Hematopoietic multipotent progenitor cell treated with erythropoietin and hydrocortisone succinate and interleukin-3 and kit ligand, for 4 days (in vitro differentiated cells): ENCODE data around the gene PMIS2.

Experiments used
- DNase-seq: peaks from one replicate; pipeline ENCODE4 v3.0.0-alpha.2; 2015

Gene PMIS2

GRCh38 chr19:35556846-35557538, 29.0 kb upstream of the PMIS2 start:
- no peak for DNase-seq

DNA sequence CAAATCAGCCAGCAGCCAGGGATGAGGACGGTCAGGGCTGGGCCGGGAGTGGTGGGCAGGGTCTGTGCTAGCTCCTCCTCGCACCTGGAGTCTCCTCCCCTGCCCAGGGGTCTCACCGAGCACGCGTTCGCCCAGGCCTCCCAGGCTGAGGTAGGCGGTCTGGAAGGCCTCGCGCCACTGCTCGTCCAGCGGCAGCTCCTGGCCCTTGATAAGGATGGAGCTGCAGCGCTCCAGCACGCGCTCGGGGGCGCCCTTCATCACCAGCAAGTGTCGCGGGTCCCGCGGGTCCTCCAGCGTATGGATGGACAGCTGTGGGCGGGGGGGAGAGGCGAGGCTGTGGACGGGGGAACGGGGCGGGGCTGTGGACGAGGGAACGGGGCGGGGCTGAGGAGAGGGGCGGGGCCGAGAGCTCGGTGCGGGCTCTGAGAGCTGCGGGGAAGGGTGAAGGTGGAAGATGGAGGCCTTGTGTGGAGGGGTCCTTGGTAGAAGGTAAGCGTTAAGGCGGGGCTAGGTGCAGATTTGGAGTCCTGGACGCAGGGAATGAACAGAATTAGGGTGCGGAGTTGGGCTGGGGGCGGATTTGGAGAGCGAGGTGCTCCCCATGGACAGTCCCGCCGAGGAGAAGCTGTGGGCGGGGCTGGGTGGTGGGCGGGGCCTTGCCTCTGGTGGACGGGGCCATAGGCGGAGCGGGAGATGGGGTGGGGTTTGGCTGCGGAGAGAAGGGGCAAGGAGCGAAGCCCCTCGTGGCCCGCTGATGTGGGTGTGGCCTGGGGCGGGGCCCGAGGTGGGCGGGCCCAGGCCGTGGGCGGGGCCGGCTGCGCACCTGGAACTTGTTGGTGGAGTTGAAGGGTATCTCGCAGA, 28.2 kb upstream of the PMIS2 start:
- DNase-seq = peak; percentile 80

DNA sequence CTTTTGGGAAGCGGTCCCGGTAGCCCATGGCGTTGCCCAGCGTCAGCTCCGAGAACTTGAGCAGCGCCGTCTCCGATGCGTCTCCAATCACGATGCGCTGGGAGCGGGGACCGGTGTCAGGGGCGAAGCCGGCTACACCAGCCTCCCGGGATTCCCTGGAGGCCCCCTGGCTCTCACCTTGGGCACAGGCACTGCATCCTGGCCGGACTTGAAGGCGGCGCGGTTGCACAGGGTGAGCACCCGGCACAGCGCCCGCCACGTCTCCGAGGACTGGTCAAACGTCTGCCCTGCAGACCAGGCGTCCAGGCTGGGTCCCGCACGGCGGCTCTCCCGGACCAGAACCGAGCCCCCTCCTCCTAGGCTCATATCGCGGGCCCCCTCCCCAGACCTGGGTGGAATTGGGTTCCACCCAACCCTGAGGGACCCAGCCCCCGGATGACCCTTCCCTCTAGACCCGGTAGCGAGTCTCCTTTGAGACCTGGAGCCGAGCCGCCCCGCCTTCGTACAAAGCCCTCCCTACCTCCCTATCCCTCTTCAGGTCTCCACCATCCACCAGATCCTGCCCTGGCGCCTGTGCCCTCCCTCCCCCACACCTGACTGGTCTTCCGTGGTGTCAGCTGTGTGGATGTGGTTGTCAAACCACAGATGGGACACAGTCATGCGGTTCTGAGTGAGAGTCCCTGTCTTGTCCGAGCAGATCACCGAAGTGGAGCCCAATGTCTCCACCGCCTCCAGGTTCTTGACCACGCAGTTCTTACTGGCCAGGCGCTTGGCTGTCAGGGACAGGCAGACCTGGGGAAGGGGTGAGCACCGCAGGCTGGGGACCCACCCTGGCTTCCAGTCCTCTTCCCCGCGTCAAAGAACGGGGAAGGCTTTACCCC, 27.3 kb upstream of the PMIS2 start:
- no peak for DNase-seq

DNA sequence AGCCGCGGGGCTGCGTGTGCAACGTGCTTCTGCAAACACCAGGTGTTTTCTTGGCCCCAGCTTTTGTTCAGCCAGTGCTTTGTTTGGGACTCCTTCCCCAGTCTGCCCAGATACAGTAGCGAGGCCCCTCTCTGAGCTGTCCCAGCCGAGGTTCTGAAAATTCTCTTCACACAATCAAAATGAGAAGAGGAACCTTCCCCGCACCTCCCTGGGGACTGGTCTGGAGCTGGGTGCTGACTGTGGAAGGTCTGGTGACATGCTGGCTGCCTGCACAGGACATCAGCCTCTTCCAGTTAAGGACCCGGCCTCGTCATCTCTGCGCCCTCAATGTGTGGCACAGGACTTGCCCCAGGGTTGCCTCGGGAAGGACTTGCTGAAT, 26.7 kb upstream of the PMIS2 start:
- no peak for DNase-seq

- no peak for DNase-seq
Observed at GRCh38 chr19:35559781-35560180, 26.2 kb upstream of the PMIS2 start.

- DNase-seq = no peak
Observed at GRCh38 chr19:35560271-35560670, 25.7 kb upstream of the PMIS2 start.

GRCh38 chr19:35560677-35561076, 25.3 kb upstream of the PMIS2 start:
- no peak for DNase-seq

DNA sequence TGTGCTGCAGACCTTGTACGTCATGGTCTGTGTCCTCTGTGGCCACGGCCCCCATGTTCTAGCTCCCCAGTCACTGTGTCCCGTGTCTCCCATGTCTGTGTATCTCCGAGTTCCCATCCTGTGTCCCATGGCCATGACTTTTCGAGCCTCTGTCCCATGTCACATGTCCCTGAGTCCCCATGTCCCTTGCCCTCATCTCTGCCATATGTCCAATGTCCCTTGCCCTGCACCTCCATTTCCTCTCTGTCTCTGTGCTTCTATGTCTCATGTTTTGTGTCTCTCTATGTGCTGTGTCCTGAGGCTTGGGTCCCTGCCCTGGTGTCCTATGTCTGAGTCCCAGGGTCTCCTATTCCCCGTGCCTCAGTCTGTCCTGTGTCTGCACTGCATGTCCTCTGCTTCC, 24.5 kb upstream of the PMIS2 start:
- no peak for DNase-seq

- DNase-seq = no peak
Observed at GRCh38 chr19:35562336-35562735, 23.6 kb upstream of the PMIS2 start.

DNA sequence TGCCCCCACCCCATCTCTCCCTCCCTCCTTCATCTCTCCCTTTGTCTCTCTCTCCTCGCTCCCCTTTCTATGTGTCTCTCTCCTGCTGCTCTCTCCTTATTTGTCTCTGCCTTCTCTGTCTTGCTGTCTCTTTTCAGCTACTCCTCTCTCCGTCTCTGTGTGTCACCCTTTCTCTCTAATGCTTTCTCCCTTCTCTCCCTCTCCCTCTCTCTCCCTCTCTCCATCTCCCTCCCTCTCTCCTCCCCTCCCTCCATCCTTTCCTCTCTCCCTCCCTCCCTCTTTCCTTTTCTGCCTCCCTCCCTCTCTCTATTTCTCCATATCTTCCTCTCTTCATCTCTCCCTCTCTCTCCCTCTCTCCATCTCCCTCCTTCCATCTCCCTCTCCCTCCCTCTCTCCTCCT, 23.2 kb upstream of the PMIS2 start:
- DNase-seq = no peak

DNA sequence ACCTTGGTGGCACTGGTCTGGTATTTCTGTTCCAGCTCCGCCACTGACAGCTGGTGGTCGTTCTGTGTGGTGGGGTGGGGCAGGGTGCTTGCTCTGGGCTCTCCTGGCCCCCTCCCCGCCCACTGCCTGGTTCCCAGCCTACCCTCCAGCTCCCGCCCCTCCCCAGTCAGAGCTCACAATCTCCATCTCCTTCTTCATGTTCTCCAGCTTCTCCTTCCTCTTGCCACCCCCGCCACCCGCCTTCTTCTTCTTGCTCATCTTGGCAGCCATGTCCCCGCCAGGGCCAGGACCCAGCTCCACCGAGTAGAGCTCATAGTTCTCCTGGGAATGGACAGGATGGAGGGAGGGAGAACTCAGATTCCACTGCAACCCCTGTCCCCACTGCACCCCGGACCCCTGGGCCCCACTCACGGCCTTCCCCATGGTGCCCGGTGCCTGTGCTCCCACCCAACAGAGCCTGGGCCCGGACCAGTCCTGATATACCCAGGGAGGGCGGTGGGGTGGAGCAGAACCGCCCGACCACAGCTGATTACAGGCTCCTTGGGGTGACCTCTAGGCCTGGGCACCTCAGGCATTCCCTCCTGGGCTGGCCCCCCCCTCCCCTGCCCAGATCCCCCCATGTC, 22.7 kb upstream of the PMIS2 start, which contains the start of gene ATP4A:
ATP4A (minus strand) TSS at position 452 of the 623 bp plus-strand sequence; CDS start at position 423, 29 bp downstream.
- no peak for DNase-seq

DNA sequence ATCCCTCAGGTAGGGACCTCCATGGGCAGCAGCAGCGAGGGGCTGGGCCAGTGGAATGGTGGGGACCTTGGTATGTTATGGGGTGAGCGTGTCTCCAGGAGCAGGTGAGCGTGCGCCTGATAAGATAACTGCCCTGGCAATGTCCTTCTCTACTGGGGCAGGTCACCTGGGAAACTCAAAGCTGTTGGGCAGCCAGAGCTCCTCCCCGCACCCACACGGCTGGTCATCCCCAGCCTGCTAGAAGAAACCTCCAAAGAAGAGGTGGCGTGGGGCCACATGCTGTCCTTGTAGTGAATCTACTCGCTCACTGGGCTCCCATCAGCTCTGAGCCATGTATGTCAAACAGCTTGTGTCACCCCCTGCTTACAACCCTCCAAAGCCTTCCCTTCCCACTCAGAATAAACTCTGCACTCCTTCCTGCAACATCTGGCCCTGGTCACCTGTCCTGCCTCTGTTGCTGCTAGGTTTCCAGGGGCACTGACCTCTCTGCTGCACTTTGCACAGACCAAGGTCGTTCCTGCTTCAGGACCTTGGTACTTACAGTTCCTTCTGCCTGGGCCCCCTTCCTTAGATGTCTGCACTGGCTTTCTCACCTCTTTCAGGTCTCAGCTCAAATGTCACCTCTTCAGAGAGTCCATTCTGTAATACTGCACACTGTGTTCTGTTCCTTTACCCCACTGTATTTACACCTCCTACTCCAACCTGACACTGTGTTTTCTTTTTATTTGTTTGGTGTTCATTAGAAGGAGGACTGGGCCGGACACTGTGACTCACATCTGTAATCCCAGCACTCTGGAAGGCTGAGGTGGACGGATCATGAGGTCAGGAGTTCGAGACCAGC, 20.7 kb upstream of the PMIS2 start:
- no peak for DNase-seq

DNA sequence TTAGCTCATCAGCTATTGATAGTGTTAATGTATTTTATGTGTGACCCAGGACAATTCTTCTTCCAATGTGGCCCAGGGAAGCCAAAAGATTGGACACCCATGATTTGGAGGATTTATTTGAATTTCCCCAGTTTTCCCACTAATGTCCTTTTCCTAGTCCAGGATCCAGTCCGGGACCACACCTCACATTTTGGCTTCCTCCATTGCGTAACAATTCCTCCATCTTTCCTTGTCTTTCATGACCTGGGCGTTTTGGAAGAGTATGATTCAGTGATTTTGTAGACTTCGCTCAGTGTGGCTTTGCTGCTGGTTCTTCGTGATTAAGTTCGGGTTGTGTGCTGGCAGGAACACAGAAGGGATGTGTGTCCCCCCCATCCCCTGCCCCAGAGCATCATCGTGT, 19.2 kb upstream of the PMIS2 start:
- DNase-seq = no peak

GRCh38 chr19:35569281-35569781, 16.6 kb upstream of the PMIS2 start:
- no peak for DNase-seq

DNA sequence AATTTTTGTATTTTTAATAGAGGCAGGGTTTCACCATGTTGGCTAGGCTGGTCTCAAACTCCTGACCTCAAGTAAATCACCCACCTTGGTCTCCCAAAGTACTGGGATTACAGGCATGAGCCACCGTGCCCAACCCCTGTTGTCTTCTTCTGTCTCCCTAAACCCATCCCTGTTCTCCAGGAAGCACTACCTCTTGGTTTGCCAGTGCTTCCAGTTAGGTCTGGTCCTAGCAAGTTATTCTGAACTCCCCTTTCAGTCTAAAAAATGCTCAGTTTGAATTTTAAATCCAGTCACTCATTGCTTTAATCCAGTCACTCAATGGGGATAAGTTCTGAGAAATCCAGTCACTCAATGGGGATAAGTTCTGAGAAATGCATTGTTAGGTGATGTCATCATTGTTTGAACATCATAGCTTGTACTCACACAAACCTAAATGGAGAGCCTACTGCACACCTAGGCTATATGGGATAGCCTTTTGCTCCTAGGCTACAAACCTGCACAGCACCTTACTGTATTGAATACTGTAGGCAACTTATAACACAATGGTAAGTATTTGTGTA, 14.5 kb upstream of the PMIS2 start:
- no peak for DNase-seq

GRCh38 chr19:35577918-35578317, 8.1 kb upstream of the PMIS2 start:
- DNase-seq = no peak

DNA sequence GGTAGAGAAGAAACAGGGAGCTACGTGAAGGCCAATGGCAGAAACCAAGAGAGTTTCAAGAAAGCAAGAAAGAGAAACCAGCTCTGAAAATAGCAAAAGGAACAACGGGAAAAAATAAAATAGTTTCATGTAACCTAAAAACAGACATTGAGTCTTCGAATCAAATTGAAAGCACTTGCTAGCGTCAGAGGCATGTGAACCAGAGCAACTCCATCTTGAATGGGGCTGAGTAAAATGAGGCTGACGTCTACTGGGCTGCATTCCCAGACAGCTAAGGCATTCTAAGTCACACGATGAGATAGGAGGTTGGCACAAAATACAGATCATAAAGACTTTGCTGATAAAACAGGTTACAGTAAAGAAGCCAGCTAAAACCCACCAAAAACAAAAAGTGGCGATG, 7.3 kb upstream of the PMIS2 start:
- DNase-seq = no peak

GRCh38 chr19:35582760-35583159, 3.2 kb upstream of the PMIS2 start:
- no peak for DNase-seq

GRCh38 chr19:35587321-35587720, 1.3 kb downstream of the PMIS2 start:
- DNase-seq = no peak

DNA sequence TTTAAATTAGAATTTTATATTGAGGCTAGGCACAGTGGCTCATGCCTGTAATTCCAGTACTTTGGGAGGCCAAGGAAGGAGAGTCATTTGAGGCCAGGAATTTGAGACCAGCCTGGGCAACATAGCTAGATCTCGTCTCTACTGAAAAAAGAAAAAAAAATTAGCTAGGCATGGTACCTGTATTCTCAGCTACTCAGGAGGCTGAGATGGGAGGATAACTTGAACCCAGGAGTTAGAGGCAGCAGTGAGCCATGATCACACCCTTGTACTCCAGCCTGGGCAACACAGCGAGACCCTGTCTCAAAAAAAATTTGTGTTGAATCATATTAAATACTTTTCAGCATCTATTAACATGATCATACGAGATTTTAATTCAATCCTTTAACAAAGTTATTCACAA, 4.9 kb downstream of the PMIS2 start:
- DNase-seq = no peak

DNA sequence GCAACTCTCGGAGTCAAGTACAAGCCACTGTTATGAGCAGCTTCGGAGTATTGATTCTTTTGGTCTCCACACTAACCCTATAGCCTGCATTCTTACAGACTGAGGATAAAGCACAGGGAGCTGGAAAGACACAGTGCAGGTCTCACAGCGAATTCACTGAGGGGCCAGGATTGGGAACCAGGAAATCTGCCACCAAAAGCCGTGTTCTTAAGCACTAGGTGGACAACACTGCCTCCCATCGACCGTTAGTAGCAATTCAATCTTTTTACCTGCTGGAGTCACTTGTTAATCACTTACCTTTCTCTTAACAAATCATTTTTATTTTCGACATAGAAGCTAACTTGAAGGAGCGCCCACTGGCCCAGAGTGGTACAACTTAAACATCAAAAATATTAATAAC, 6.3 kb downstream of the PMIS2 start:
- DNase-seq = peak; percentile 56
